GM19240 (cell line): ENCODE results near the gene C18orf63.
"Not testable (repeated sequence)": the region's sequence is repeated elsewhere in the genome, so short reads cannot be mapped to it uniquely, and the experiment has no call there.

ENCODE experiments used
- DNase-seq: peaks from one replicate; pipeline ENCODE4 v3.0.0; 2011; ENCODE audit warnings: low spot score; ENCODE audit not compliant: insufficient read length

Gene C18orf63

DNA sequence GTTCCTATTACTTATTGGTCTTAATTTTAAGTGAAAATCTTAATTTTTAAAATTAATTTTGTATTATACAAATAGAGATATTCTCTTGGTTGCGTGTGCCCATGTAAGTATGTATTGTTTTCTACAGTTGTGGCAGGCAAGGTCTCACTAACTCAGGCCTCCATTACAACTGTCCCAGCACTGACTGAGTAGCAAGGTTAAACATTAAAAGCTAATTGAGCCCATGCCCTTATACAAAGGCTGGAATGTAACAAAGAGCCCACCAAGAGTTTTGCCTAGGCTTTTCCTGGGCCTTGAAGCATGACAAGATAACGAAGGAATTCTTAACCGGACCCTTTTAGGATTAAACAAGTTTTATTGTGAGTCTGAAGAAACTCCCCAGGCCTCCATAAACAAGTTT, 11.2 kb downstream of the C18orf63 start:
- not testable (repeated sequence) for DNase-seq

DNA sequence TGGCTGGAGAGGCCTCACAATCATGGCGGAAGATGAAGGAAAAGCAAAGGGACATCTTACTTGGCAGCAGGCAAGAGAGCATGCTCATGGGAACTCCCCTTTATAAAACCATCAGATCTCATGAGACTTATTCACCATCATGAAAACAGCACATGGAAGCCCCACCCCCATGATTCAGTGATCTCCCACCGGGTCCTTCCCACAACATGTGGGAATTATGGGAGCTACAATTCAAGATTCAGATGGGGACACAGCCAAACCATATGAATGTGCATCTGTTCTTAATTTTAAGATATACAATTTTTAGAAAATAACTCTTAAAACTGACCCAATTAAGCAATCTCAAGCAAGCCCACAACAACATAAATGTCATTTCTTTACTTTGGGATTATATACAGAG, 12.6 kb downstream of the C18orf63 start:
- DNase-seq: no peak

DNA sequence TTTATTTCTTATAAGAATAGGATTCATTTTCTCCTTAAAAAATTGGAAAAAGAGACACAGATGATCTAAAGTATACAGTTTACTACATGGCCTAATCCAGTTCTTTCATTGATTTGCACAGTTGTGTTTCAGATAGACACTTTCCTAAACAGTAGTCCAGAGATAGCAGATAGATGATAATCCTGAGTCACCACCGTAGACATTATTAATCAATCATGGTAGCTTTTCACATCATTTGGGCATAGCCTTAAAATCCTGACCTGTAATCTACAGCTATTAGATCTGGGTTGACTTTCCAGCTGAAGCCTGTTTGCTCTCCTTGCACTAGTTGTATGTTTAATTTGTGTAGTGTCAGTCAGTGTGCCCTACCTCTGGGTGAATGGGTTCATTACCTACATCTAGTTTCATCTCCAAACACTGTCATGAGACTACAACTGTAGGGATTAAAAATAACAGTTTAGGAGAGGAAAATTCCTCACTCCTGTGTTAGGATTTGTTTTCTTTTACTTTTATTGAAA, 14.1 kb downstream of the C18orf63 start:
- no peak for DNase-seq

DNA sequence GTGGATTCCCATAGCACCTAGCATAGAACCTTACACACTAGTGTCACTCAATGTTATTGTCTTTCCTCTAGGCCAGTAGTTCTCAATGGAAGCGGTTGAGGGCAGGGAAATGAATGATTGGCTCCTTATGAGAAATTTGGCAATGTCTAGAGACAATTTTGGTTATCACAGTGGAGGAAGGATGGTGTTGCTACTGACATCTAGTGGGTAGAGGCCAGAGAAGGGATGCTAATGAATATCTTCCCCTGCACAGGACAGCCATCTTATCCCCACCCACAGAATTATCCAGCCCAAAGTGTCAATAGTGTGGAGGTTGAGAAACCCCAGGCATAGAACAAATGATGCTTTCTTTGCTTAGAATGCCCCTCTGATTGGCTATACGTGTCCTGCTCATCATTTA, 15.8 kb downstream of the C18orf63 start:
- DNase-seq: no peak

DNA sequence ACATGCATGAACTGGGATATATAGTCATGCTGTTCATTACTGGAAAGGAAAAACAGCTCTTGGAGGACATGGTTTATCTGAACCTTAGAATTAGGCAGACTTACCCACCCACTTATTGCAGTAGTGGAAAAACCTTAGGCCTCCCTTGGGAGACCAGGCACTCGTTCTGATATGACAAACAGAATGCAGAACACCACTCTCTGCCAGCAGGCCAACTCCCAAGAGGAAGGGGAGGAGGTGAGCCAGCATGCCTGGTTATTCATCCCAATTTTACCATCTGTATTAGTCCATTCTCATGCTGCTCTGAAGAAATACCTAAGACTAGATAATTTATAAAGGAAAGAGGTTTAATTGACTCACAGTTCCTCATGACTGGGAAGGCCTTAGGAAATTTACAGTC, 17.5 kb downstream of the C18orf63 start:
- DNase-seq: no peak

DNA sequence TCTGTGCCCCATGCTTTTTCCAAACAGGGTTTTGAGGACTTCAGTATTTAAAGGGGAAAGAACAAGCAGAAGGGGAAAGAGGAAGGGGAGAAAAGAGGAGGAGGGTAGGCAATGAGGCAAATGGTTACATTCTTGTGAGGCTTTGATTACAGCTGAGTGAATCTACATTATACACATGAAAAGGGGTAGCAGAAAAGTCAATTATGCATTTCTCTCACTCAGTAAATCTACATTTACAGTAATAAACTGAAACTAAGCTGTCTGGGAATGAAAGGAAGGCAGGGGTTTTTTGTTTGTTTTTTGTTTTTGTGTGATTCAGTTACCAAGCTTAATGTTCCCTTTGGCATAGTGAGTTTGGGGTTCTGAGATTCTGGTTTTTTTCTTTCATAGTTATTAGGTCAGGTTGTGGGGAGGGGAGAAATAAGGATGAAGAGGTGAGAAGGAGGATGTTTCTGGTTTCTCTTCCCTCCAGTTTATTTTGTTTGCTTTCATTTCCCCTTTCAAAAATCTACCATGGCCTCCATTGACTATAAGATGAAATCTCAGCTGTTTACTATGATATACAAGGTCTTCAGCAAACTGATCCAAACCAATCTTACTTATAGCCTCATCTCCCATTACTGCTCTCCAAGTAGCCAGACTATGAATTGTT, 18.7 kb downstream of the C18orf63 start:
- DNase-seq: no peak

DNA sequence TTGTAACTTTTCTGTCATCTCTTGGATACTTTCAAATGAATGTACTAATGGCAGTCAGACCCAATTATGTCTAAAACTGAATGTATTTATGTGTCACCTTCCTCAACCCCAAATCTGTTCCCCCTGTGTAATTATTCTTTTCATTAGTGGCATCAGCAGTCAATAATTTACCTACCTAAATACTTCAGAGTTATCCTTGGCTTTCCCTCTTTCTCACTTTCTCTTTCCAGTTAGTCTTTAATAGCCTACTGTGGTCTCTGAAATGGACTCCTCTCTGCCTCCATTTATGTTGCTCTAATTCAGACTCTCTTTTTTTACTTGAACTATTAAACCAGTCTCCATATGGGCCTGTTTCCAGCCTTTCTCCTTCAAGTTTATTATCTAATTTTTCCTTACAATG, 21.0 kb downstream of the C18orf63 start:
- DNase-seq: no peak

DNA sequence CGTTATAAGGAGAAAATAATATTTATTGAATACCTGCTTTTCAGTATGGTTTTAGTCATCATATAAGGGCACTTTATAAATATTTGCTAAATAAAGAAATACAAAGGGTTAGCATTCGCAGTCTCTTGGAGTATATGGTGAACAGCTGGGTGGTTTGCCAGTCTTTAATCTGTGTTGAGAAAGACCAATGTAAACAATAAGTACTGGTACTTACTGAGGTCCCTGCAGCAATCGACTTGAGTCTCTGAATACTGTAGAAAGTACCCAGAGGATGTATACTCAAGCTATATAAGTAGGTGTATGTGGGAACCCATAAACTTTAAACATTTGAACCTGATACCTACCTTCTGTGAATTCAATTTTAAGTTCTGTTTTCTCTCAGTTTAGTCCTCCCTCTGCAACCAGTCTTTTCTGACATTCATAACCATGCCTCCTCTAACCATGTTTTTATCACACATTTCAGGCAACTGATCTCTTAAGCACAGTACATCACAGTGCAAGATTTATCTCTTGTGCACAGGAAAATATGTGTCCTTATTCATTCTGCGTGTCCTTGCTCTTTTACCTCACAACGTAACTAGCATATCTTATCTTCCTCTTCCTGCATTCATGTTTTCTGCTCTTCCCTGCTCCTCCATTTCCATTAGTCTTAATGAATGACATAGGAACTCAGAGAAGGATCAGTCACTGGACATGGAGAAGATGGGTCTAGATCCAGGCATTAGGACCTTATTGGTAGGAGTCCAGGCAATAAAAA, 21.7 kb downstream of the C18orf63 start:
- no peak for DNase-seq

DNA sequence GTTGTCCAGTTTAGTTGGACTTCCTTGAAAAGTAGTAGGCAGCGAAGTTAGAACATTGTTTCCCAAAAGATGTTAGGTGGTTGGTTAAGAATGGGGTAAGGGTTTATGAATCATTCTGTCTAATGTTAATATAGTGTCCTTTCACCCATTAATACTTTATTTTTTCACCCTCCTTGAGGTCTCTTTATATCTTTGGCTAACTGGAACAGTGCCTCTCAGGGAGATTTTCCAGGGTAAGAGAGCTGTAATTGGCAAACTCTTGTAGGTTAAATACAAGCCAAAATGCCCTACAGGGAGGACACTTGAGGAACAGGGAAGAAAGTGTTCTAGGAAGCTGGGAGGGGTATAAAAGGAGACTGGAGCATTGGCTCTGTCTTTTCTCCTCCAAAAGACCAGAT, 22.3 kb downstream of the C18orf63 start:
- no peak for DNase-seq

DNA sequence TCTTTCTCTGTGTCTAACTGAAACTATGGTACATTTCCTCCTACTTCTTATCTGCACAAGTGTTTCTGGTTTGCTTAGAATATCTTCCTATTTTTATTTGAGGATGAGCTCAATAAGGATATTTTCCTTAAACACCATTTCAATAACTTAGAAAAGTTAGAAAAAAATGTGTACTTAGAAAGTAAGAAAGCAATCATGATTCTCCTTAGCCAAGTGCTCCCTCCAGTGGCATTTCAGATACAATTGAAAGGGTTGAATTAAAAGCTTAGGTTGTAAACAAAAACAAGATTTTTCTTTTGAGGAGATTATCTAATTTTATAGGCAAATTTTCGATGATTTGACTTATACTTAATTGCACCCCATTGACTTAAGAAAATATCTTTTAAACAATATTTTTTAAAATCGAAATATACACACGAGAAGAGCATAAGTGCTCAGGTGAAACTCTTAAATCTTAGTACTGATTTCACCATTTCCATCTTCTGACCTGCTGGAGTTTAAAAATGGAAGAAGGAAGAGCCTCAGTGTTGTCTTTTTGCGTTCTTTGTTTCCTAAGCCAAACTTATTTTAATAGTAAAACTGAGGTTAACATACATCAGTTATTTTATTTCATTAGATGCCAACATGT, 26.9 kb downstream of the C18orf63 start:
- no peak for DNase-seq

DNA sequence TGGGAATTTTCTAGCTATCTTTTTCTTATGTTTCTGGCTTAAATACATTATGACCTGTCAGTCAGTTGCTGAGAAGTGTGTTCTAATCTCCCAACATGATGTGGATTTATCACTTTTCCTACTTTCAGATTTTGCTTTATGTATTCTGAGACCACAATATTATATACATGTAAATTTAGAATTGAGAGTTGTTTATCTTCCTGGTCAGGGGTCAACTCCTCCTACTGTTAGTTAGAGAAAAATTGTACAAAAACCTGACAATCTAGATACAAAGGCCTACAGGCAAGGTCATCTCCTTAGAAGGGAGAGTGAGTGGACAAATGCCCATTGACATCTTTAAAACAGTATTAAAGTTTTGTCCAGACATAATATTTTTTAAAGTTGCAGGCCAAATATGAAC, 30.6 kb downstream of the C18orf63 start:
- DNase-seq: no peak

DNA sequence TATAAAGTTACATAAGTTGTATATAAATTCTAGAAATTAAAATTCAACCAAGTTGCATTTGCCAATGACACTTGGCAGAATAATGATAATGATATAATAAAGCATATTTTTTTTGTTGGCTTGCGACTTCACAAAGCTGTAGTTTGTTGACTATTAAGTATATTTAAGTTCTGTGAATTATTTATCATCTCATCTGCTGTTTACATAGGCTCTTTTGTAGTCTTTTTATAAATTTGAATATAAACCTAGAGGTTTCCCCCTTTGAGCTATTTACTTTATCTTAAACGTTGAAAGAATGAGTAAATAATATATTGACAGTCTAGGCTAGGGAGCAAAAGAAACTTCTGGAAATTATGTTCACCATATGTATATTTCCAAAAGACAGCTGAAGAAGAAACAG, 32.9 kb downstream of the C18orf63 start:
- DNase-seq: no peak

DNA sequence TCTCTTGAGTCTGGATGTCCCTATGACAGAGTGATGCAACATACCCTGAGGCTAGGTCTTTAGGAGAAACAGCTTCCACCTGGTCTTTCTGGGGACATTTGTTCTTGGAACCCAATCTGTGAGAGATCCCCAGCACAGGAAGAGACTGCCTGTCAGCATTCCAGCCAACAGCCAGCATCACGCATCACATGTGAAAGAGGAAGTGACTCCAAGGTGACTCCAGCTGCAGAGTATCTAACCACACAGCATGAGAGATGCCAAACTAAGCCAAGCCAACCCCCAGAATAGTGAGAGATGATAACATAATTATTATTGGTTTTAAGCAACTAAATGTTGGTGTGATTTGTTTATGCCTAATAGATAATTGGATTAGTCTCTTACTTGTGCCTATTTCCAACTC, 35.7 kb downstream of the C18orf63 start:
- DNase-seq: no peak

DNA sequence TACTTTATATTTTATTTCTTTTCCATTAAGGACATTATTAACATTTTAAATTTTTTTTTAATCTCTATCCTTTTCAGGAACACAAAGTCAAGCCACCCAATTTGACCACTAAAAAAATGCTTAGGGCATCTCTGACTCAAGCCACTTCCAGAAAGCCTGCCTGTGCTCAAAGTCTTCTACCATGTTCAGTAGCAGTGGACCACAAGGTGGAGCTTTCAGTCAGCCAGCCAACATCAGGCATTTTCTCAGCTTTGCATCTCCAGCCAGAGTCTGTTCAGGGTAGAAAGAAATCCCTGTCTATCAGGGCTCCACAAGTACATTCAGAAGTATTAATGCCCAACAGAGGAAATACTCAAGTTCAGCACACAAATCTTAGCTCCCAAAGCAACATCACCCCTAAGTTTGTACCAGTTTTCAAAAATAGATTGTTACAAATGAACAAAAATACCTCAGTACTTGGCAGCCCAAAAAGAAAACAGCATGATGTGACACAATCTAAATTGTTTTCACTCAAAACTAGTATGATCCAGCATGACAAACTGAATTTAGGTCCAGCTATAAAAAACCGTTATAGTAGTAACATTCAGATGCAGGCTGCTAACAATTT, 37.6 kb downstream of the C18orf63 start:
- peak; percentile 18 for DNase-seq

DNA sequence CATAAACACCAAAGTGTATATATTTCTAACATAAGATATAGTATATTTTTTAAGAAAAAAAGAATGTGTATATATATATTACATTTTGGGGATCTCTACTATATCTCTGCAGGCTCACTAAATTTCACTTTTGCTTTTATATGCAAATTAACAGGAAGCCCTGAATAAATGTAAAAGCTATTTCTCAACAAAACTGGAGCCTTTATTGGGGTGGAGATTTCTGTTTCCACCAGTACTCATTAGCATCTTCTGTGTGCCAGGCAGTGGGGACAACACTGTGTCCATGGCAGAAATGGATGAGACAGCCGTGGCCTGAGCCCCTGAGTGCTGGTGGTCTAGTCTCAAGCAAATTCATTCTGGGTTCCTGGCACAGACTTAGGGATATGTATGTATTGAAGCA, 41.3 kb downstream of the C18orf63 start:
- no peak for DNase-seq

DNA sequence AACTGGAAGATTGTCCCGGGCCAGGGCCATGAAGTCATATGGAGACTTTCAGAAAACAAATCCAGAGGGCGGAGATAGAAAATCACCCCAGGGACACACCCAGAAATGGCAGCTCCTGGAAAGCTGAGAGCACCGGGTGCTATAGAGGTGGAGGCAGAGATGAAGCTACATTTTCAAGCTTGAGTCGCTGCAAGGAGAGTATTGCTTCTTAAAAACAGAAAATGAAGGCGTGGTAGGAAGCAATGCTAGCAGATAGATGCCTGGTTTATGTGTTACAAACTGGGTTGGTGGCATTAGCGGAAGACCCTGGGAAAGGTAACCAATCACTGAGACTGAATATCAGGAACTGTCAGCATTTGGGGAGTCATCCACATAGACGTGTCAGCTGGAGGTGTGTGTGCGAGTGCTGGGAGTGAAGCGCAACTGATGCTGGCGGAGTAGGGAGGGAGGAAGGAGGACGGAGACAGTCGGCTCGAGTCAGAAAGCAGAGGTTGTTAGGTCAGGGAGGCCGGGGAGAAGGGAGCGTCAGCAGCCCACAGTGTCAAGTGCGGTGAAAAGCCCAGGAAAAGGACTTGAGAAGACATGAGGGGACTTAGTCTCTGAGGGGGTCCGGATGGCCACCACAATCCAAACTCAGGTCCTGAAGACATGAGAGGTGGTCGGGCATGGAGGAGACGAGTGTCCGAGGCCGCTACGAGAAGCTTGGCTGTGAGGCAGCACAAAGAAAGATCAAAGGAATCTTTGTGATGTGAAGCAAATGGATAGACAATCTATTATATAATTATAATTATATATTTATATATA, 45.4 kb downstream of the C18orf63 start:
- DNase-seq: no peak

DNA sequence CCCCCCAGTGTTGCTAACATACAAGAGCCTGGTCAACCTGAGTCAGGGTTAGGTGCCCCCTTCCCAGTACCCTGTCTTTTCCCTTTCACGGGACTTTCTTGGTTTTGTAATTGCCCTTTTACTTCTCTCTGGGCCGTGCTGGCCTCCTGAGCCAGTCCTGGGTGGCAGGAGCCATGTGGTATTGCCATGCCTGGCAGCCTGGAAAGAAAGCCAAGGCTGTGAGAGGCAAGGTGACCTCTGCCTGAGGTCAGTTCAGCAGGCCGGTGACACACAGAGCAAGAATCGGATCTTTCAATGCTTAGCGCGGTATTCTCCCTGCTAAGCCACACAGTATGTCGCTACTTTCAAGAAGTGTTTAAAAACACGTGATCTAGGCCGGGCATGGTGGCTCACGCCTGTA, 52.3 kb downstream of the C18orf63 start:
- no peak for DNase-seq

DNA sequence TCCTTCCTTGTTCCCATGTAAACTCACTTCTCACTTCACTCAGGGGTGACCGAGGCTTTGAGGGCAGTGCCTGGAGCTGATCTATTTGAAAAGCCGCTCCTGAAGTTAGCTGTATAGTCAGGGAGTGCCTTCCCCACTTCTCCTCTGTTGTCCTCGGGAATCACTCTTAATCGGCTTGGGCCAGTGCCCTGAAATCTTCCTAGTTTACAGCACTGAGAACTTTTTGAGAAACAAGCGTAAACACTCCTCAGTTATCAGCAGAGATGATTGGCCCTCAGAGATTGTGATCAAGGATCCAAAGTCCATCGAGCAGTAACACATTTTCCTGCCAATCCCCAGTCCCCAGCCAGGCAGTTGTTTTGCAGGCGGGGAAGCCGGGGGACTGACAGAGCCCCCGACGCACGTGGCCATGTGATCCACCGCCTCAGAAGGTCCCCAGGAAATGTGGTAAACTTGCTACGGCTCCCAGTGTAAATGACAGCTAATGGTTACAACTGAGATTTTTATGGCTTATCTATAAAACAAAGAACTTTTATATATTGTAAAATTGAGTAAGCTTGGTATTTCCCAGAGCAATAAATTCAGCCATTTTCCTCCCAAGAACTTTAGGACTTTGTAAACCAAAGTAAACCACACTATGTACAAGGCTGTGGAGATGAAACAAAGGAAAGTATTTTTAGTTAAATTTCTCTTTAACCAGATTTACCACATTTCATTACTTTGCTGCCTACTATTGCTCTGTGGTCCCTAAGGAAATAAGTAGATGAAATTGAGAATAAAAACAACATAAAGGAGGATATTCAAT, 53.5 kb downstream of the C18orf63 start:
- DNase-seq: no peak

DNA sequence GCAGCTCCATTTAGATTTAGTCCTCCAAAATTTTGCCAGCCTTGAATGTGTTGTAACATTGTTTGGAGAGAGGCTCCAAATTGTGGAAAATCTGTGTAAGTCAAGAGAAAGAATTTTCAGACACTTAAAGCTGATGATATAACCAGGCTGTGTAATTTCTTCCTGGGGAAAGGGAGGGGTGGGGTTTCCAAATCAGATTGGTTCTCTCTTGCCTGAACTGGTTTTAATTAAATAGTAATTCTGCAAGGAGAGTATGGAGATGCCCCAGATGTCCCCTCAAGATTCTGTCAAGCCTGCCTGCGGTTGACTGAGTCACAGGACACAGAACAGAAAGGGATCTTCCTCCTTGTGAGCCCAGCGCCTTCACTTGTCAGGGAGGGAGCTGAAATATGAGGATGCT, 54.5 kb downstream of the C18orf63 start:
- no peak for DNase-seq

DNA sequence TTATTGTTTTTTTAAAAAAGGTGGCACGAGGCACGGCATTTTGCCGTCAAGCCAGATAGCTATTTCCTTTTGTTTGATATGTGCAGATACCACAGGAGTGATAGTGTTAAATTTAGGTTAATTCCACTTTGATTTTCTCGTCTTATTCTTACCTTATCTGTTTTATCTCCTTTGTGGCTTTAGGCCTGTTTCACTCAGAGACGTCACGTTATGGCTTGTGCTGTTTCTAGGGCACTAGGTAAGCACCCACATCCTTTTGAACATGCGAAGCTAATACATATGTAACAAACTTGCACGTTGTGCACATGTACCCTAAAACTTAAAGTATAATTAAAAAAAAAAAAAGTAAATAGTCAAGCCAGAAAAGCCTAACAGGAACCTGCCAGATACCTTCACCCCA, 57.8 kb downstream of the C18orf63 start:
- no peak for DNase-seq

DNA sequence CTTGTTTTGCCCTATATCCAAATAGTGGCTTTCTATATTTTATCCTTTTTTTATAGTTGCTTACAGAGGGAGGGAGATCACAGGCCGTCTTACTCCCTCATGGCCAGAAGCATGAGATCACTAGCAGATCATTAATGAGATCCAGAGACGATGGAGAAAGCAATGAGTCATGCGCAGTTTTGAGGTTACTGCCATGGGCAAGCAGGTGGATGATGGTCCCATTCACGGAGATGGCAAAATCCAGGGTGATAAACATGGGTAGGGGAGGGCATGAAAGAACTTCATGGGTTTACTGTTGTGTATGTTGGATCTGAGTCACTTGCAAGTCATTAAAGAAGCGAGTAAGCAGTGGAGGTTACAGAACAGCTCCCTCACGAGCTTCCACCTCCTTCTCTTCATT, 60.4 kb downstream of the C18orf63 start:
- no peak for DNase-seq
